ENCODE data around the gene EMC8. TPM values are rescaled to one million over a fixed set of nuclear protein-coding genes. Genes with fewer than 3 reads are reported as not detected.

Gene EMC8
- polyA plus RNA-seq, 1 of the 3 experiments (the other 2 are of a cell fraction): 45.9 TPM

- TF ChIP-seq REST (IDR thresholded peaks at IDR 0.05; ENCODE audit: low read depth, low read length) (no peak), EP300 (IDR thresholded peaks at IDR 0.05; ENCODE audit: borderline replicate concordance in 1 of 2, low read depth in 1 of 2, low read length in 1 of 2) (no peak), EZH2phosphoT487 (IDR thresholded peaks at IDR 0.05; ENCODE audit: borderline replicate concordance, low read depth) (no peak), CTCF (IDR thresholded peaks at IDR 0.05) (no peak), USF1 (IDR thresholded peaks at IDR 0.05; ENCODE audit: borderline replicate concordance, low read depth) (no peak), SIN3A (IDR thresholded peaks at IDR 0.05; ENCODE audit: borderline replicate concordance, low read depth, low read length) (no peak), ELF1 (IDR thresholded peaks at IDR 0.05) (no peak), NFIC (IDR thresholded peaks at IDR 0.05; ENCODE audit: borderline replicate concordance) (no peak), SMC3 (IDR thresholded peaks at IDR 0.05; ENCODE audit: low read depth, low read length) (no peak), NRF1 (IDR thresholded peaks at IDR 0.05; ENCODE audit: low read depth, low read length) (no peak), FOXM1 (IDR thresholded peaks at IDR 0.05; ENCODE audit: low read depth) (no peak), TAF1 (IDR thresholded peaks at IDR 0.05; ENCODE audit: borderline replicate concordance, low read depth, low read length) (no peak), ZBTB33 (IDR thresholded peaks at IDR 0.05; ENCODE audit: borderline replicate concordance, low read depth) (no peak)
- Histone ChIP-seq H3K27ac (ENCODE audit: low read depth in 2 of 2, low read length in 1 of 2) (no peak overlapping the region), H3K36me3 (replicated peaks in 1 of 2; ENCODE audit: control insufficient read depth in 1 of 2, insufficient read depth in 2 of 2, low read length in 1 of 2) (peaks cover 19 to 38% of the 10 kb centered on the region in 2 experiments), H3K9me2 (no peaks in the 10 kb centered on the region), H3K4me1 (ENCODE audit: control insufficient read depth in 1 of 2, insufficient read depth in 2 of 2, low read depth in 1 of 2, low read length in 1 of 2) (no peaks in the 10 kb centered on the region), H3F3A (replicated peaks; ENCODE audit: insufficient read depth) (peaks cover 21% of the 10 kb centered on the region), H3K4me2 (no peak overlapping the region), H3K27me3 (ENCODE audit: insufficient read depth) (no peaks in the 10 kb centered on the region), H3K79me2 (ENCODE audit: insufficient read depth) (no peaks in the 10 kb centered on the region), H4K20me1 (ENCODE audit: insufficient read depth) (0 out of 2 replicates have a peak, but pooled peaks cover 7% of the 10 kb centered on the region), H3K9ac (no peak overlapping the region), H3K4me3 (ENCODE audit: low read depth in 2 of 2, low read length in 1 of 2) (no peak overlapping the region), H2AFZ (ENCODE audit: low read depth) (no peak overlapping the region), H3K9me3 (no peaks in the 10 kb centered on the region)
- ChIA-PET CTCF (interaction anchor here (1.1 to 1.6 kb wide), 2 partner anchors 27 to 43 kb away, joined by 3 to 4 read pairs; no protein-coding TSS in a partner anchor), POLR2A (no interaction called here)
- DNase-seq: no peak
- WGBS (ENCODE audit: low lambda C conversion rate): 93% methylated on average over 10 of the region's 12 CpGs
Measured at GRCh38 chr16:85778873-85779272, 20.5 kb downstream of the EMC8 start.
